Immature natural killer cell (primary cell): ENCODE results near the gene SPATS2L. TPM values are rescaled to one million over a fixed set of nuclear protein-coding genes. Genes with fewer than 3 reads are reported as not detected.

Source experiments
- DNase-seq, 3 donors: peaks; one replicate each; pipeline ENCODE4 v3.0.0; 2022; ENCODE audit warnings: mixed read lengths in 1 of 3
- H3K27ac Mint-ChIP-seq, 6 donors: one replicate each; pipeline ENCODE4 v1.8.0; 2020; ENCODE audit warnings: mixed read lengths in 6 of 6, mild to moderate bottlenecking in 5 of 6, inconsistent platforms in 4 of 6, moderate library complexity in 3 of 6
- H3K27me3 Mint-ChIP-seq, 3 donors: one replicate each; pipeline ENCODE4 v1.8.0; 2020 to 2021; ENCODE audit warnings: low read depth in 3 of 3, mild to moderate bottlenecking in 3 of 3, mixed read lengths in 3 of 3, moderate library complexity in 3 of 3, inconsistent platforms in 1 of 3
- H3K36me3 Mint-ChIP-seq, 3 donors: one replicate each; pipeline ENCODE4 v1.8.0; 2020; ENCODE audit warnings: mixed read lengths in 3 of 3, inconsistent platforms in 2 of 3, mild to moderate bottlenecking in 2 of 3
- H3K4me1 Mint-ChIP-seq, 2 donors: one replicate each; pipeline ENCODE4 v1.8.0; 2020; ENCODE audit warnings: inconsistent platforms in 2 of 2, mild to moderate bottlenecking in 2 of 2, mixed read lengths in 2 of 2, moderate library complexity in 1 of 2
- H3K4me3 Mint-ChIP-seq, 5 donors: one replicate each; pipeline ENCODE4 v1.8.0; 2020; ENCODE audit warnings: mild to moderate bottlenecking in 5 of 5, mixed read lengths in 5 of 5, inconsistent platforms in 3 of 5, moderate library complexity in 3 of 5
- H3K9me3 Mint-ChIP-seq, 6 donors: one replicate each; pipeline ENCODE4 v1.8.0; 2020; ENCODE audit warnings: mild to moderate bottlenecking in 6 of 6, mixed read lengths in 6 of 6, inconsistent platforms in 4 of 6, moderate library complexity in 3 of 6
- polyA plus RNA-seq, 3 donors: library from polyadenylated mRNA; unstranded; fragments of 300-500 nt; fragmentation: Illumina TruSeq; gene quantifications; one replicate each; pipeline ENCODE4 v1.2.3, GENCODE V29; 2021

Gene SPATS2L
- polyA plus RNA-seq, 3 donors from 2014 or later = 3.4 to 3.9 TPM; not detected in 1

DNA sequence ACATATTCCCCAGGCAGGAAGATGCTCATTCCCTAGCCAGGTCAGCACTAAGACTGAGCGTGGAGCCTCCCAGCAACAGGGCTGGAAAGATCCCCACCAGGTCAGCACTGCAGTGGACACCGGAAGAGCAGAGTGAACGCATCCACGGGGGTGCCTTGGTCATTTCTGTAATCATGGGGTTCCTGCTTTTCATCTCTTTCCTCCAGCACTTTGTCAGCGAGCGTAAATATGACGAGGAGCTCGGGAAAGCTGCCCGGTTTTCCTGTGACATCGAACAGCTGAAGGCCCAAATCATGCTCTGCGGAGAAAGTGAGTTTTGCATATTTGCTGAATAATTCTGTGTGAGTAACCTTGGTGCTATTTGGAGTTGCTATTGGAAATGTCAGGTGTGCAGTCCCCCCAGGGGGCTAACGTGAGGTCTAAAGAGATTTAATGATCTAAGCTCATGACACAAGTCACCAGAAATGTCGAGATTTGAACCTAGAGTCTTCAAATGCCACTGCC, 163.3 kb downstream of the SPATS2L start:
- Mint-ChIP-seq H3K27me3 (no peaks in the 10 kb centered on the region), H3K9me3 (no peaks in the 10 kb centered on the region), H3K4me3 (no peak overlapping the region), H3K36me3 (no peaks in the 10 kb centered on the region), H3K4me1 (peaks cover 5 to 24% of the 10 kb centered on the region in 2 donors), H3K27ac (no peak overlapping the region)
- DNase-seq = no peak

DNA sequence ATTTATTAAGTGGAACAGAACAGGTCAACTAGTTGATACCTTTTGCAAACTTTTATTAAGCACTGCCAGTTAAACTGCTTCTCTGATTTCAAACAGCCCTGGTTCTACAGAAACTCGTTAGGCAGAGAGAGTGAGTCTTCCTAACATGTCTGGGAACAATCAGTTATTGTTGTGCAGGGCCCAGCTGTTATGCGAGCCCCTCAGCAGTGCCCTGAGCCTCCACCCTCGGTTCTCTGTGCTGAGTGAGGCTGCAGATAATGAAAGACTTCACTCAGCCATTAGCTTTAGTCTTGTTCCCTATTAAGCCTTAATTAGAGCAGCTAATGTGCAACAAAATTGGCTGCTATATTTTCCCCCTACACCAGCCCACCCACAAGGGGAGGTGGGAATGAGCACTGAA, 163.7 kb downstream of the SPATS2L start:
- Mint-ChIP-seq H3K27me3 (no peaks in the 10 kb centered on the region), H3K4me3 (no peak overlapping the region), H3K4me1 (peaks cover 5 to 24% of the 10 kb centered on the region in 2 donors), H3K27ac (no peak overlapping the region), H3K36me3 (no peaks in the 10 kb centered on the region), H3K9me3 (no peaks in the 10 kb centered on the region)
- no peak for DNase-seq

DNA sequence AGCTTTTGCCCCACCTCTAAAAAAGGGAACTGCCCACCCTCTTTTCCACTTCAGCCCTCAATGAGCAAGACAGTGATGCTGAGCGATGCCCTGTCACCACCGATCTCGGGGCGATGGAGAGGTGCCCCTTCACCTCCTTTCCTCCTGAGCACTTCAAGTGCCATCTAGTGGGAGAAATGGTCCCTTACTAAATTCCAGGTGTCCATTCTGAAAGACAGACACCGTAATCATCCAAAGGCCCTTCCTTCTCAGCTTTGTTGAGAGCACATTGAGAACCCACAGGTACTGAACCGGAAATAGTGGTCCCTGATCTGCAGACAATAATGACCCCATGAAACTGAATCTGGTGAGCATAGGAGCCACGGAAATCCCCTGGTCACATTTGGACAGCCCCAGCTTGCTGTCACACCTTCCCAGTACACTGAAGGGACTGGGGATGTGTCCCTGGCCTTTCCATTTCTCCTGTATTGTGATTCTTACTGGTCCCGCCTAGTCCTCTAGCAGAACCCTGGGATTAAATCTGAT, 164.9 kb downstream of the SPATS2L start:
- Mint-ChIP-seq H3K27me3 (no peaks in the 10 kb centered on the region), H3K36me3 (no peaks in the 10 kb centered on the region), H3K9me3 (no peaks in the 10 kb centered on the region), H3K27ac (peak overlapping the region in 1 of 6 donors; percentile 28), H3K4me1 (peaks cover 5 to 21% of the 10 kb centered on the region in 2 donors), H3K4me3 (no peak overlapping the region)
- peak in 2 of 3 donors; percentile 9 to 34 for DNase-seq

DNA sequence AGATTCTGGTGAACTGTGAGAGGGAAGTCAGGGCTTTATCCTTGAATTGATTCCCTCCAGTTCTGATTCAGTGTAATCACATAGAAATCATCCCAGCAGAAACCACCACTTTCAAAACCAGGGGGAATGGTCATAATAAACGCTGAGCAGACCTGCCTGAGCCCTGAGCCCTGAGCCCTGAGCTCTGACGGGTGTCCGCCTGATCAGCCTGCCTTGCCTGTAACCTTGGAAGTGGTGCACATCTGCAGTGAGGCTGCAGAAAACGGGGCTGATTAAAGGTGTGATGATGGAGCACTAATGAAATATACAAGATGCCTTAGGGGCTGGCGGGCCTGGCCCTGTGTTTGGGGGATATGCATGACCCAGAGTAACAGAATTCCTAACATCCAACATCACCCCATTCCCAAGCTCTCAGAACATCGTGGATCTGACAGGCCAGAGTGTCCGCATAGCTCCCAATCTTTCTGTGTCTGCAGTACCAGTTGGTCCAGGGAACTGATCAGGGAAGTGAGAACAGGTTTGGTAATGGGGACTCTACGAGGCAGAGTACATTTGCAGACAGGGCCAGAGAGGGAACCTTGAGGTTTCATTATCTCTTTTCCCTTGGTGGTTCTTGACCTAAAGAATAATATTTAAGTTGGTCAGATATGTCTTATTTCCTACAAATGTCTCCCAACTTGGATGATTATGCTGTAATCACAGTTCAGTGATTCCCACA, 165.6 kb downstream of the SPATS2L start:
- Mint-ChIP-seq H3K27ac (no peak overlapping the region), H3K27me3 (no peaks in the 10 kb centered on the region), H3K36me3 (no peaks in the 10 kb centered on the region), H3K4me3 (no peak overlapping the region), H3K9me3 (no peaks in the 10 kb centered on the region), H3K4me1 (peaks cover 5 to 17% of the 10 kb centered on the region in 2 donors)
- no peak for DNase-seq

DNA sequence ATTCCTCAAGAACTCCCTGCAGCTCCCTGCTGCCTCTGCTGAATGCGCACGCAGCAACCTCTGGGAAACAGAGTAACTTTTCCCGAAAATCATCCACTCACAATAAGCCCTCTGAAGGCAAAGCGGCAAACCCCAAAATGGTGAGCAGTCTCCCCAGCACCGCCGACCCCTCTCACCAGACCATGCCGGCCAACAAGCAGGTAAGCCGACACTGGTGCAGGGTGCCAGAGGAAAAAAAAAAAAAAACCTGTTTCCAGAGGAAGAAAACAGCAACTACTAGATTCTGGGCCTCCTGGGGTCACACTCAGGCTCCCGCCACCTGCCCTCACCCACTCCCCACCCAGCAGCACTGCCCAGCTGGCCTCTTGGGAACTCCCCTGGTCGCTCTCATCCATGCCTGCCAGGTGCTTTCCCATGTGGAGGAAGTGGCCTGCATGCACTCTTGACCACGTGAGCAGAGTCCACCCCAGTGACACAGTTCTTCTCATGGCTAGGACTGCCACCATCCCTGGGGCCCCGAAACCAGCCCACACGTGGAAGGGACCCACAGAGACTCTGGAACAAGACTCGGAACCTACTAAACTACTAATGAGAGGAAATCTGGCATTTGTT, 166.5 kb downstream of the SPATS2L start:
- H3K4me3 Mint-ChIP-seq = no peak overlapping the region

DNA sequence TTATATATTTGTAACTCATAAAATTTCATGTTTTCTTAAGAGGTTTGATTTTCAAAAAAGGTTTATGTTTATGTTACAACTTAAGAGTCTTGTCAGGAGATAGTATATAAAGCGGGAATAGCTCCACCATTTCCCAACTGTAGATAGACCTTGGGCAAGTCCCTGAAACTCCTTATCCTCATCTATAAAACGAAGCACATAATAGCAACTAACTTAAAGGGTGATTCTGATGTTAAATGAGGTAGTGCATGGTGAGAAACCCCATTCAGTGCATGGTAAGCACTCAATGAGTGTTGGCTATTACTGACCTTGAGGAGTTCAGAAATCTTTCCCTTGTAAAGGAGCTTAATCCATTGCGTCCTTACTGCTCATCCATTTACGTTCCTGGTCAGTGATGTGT, 169.3 kb downstream of the SPATS2L start:
- Mint-ChIP-seq H3K4me3 (no peak overlapping the region), H3K27ac (no peak overlapping the region), H3K4me1 (peaks cover 0 to 5% of the 10 kb centered on the region in 2 donors), H3K9me3 (no peaks in the 10 kb centered on the region), H3K27me3 (peaks cover 0 to 1% (median 0%) of the 10 kb centered on the region in 3 donors), H3K36me3 (peaks cover 0 to 3% (median 0%) of the 10 kb centered on the region in 3 donors)
- no peak for DNase-seq

More for the DNA sequence above, 166.5 kb downstream of the SPATS2L start:
- Mint-ChIP-seq H3K27me3 (peaks cover 0 to under 1% (median 0%) of the 10 kb centered on the region in 3 donors), H3K36me3 (peaks cover 0 to 2% (median 0%) of the 10 kb centered on the region in 3 donors), H3K9me3 (no peaks in the 10 kb centered on the region), H3K4me1 (peaks cover 5 to 9% of the 10 kb centered on the region in 2 donors), H3K27ac (peak overlapping the region in 1 of 6 donors; percentile 76)
- DNase-seq = no peak

DNA sequence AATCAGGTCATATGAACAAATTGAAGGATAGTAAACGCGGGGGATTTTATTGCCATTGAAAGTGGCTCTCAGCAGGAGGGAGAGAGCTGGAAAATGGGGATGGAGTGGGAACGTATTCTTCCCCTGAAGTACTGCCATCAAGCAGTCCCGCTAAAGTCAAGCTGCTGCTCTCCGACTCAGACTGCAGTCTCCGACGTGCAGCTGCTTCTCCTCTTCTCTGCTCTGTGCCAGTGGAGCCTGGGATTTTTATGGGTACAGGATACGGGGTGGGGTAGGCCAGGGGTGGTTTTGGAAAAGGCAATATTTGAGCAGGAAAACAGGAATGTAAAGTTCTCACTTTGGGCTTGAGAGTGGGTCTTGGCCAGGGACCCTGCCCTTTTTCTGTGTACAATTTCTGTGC, 170.3 kb downstream of the SPATS2L start:
- H3K9me3 Mint-ChIP-seq = no peaks in the 10 kb centered on the region
- no peak overlapping the region for H3K27ac Mint-ChIP-seq
- H3K27me3 Mint-ChIP-seq = peaks cover 0 to 1% (median 0%) of the 10 kb centered on the region in 3 donors

DNA sequence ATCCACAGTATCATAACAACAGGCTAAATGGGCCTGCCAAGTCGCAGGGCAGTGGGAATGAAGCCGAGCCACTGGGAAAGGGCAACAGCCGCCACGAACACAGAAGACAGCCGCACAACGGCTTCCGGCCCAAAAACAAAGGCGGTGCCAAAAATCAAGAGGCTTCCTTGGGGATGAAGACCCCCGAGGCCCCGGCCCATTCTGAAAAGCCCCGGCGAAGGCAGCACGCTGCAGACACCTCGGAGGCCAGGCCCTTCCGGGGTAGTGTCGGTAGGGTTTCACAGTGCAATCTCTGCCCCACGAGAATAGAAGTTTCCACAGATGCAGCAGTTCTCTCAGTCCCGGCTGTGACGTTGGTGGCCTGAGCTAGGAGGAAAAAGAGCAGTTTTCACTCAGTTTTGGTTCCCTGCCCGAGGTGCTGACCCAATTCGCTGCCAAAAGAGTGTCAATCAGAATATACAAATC, 171.2 kb downstream of the SPATS2L start:
- H3K4me1 Mint-ChIP-seq = peaks cover 0 to 4% of the 10 kb centered on the region in 2 donors
- H3K36me3 Mint-ChIP-seq = peaks cover 0 to 3% (median 0%) of the 10 kb centered on the region in 3 donors
- H3K9me3 Mint-ChIP-seq = no peaks in the 10 kb centered on the region
- no peak for DNase-seq
- no peak overlapping the region for H3K4me3 Mint-ChIP-seq
- peaks cover 0 to 1% (median 0%) of the 10 kb centered on the region in 3 donors for H3K27me3 Mint-ChIP-seq
- no peak overlapping the region for H3K27ac Mint-ChIP-seq

More for the DNA sequence above, 170.3 kb downstream of the SPATS2L start:
- DNase-seq = no peak
- Mint-ChIP-seq H3K36me3 (peaks cover 0 to 3% (median 0%) of the 10 kb centered on the region in 3 donors), H3K4me3 (no peak overlapping the region), H3K4me1 (peaks cover 0 to 4% of the 10 kb centered on the region in 2 donors)

DNA sequence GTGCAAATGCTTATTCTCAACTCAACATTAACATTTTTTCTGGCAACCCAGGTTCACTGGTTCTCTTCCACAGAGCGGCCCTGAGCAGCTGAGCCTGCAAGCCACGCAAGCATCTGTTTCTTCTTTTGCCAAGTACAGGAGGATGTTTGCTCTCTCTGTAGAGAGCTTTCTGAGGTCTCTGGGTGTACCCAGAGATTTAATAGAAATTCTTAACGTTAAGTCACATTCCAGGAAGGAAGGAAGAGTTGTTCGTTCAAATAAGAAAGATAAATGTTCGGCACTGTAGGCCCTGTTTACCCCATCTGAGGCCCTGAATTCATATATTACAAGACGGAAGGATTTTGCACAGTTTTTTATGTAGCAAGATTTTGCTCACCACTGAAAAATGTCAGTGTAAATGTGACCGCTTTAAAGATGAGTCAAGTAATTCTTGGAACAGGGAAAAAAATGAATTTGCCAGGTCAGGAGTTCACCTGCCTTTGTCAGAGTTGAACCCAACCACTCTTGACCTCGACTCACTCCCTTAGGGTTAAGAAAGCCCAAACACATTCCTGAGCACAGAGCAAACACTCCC, 173.3 kb downstream of the SPATS2L start:
- Mint-ChIP-seq H3K4me1 (peaks cover 0 to 4% of the 10 kb centered on the region in 2 donors), H3K4me3 (no peak overlapping the region), H3K27ac (no peak overlapping the region), H3K27me3 (peaks cover 0 to 1% (median 1%) of the 10 kb centered on the region in 3 donors), H3K9me3 (no peaks in the 10 kb centered on the region), H3K36me3 (peaks cover 0 to 3% (median 0%) of the 10 kb centered on the region in 3 donors)
- DNase-seq = no peak

DNA sequence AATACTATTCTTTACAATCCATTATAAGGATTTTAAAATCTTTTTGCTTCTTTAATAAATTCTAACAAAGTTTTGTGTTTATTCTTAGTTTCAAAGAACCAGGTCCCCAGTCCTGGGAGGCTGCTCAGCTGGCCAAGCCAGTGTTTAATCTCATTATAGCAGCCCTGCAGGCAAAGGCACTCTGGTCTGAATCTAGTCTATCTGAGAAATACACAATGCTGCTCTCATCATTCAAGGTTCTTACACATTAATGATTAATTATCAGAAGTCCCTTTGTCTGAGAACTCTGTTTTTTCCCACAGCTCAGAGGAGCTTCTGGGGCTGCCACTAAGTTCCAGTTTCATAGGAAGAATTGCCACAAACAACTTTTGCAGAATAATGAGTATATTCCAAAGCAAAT, 175.7 kb downstream of the SPATS2L start:
- Mint-ChIP-seq H3K36me3 (peaks cover 0 to 3% (median 0%) of the 10 kb centered on the region in 3 donors), H3K9me3 (no peaks in the 10 kb centered on the region), H3K4me1 (peaks cover 0 to 4% of the 10 kb centered on the region in 2 donors), H3K27me3 (peaks cover 0 to 1% (median 1%) of the 10 kb centered on the region in 3 donors), H3K27ac (no peak overlapping the region), H3K4me3 (no peak overlapping the region)
- DNase-seq = no peak

DNA sequence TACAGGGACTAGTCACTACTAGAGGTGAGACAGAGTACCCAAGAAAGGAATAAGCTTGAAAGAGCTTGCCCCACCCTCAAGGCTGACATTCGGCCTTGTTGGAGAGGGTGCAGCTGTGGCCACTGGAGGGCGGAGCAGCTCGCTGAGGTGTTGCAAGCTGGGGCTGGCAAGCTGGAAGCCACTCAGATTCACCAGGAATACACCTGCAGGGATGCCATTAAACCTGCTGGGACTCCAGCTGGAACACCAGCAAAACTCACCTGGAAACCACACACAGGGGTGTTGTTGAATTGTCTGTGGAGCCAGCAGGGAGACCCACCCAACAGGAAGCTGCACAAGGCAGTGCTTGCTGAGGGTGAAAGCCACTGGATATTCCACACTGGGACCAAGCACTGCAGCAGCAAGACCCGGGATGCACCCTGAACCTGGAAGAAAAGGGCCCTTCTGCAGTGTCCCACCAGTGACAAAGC, 177.3 kb downstream of the SPATS2L start:
- no peak overlapping the region for H3K27ac Mint-ChIP-seq
- no peak for DNase-seq
- no peak overlapping the region for H3K4me3 Mint-ChIP-seq

DNA sequence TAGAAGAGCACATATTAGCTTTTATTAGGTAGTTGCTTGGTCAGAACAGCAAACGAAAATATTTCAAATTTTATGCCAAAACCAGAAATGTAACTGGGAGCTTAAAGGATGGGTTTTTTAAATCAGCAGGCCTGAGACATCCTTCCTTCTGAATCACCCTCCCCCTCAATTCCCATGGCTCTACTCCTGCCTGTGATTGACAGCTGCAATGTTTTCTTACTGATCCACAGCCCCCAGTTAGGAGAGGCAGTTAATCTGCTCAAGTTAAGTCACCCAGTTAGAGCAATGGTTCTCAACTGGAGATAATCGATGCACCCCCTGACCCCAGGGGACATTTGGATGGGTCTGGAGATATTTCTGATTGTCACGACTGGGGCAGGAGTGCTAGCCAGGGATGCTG, 178.4 kb downstream of the SPATS2L start:
- H3K27me3 Mint-ChIP-seq = peaks cover 0 to 1% (median 0%) of the 10 kb centered on the region in 3 donors
- no peak overlapping the region for H3K4me3 Mint-ChIP-seq
- H3K4me1 Mint-ChIP-seq = peaks cover 0 to 4% of the 10 kb centered on the region in 2 donors
- DNase-seq = no peak
- H3K27ac Mint-ChIP-seq = no peak overlapping the region
- no peaks in the 10 kb centered on the region for H3K9me3 Mint-ChIP-seq
- peaks cover 4 to 9% (median 6%) of the 10 kb centered on the region in 3 donors for H3K36me3 Mint-ChIP-seq

More for the DNA sequence above, 177.3 kb downstream of the SPATS2L start:
- H3K4me1 Mint-ChIP-seq = peaks cover 0 to 4% of the 10 kb centered on the region in 2 donors
- H3K27me3 Mint-ChIP-seq = peaks cover 0 to 1% (median 0%) of the 10 kb centered on the region in 3 donors
- peaks cover 0 to 4% (median 3%) of the 10 kb centered on the region in 3 donors for H3K36me3 Mint-ChIP-seq
- no peaks in the 10 kb centered on the region for H3K9me3 Mint-ChIP-seq

DNA sequence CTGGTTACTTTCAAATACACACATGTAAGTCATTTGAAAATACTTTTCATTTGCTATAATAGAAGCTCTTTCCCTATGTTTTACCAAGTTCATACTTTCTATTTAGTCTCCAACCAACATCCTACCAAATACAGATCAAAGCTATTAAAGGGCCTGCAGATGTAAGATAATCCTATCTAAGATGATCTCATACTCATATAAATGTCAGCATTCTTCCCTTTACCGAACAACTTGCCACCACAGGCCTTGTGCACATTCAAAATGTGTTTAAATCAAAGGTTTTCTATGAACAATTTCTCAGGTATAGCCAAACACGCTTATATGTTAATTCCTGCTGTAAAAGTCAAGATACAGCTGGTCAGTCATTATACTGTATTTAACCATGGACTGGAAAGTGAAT, 180.0 kb downstream of the SPATS2L start:
- no peak overlapping the region for H3K4me3 Mint-ChIP-seq
- peaks cover 0 to 1% (median 0%) of the 10 kb centered on the region in 3 donors for H3K27me3 Mint-ChIP-seq
- H3K4me1 Mint-ChIP-seq = peaks cover 0 to under 1% of the 10 kb centered on the region in 2 donors
- DNase-seq = no peak
- H3K9me3 Mint-ChIP-seq = no peaks in the 10 kb centered on the region
- H3K27ac Mint-ChIP-seq = no peak overlapping the region
- H3K36me3 Mint-ChIP-seq = peaks cover 14 to 21% (median 15%) of the 10 kb centered on the region in 3 donors
